Epithelial cell of proximal tubule (primary cell): ENCODE data around the gene ARSI. TPM values are rescaled to one million over a fixed set of nuclear protein-coding genes. Genes with fewer than 3 reads are reported as not detected.

Experiments
- DNase-seq: peaks from one replicate; pipeline ENCODE4 v3.0.0-alpha.2; 2011; ENCODE audit warnings: low read depth
- H3K4me3 ChIP-seq: 2 replicates; pipeline ENCODE4 v1.5.1; 2011; ENCODE audit warnings: low read depth, mild to moderate bottlenecking, low read length
- CTCF ChIP-seq: conservative IDR thresholded peaks from 2 replicates; pipeline ENCODE4 v1.5.1; 2012; ENCODE audit warnings: low read depth, mild to moderate bottlenecking, low read length
- total RNA-seq: library from RNA; depleted of rRNA; stranded (reverse); fragments of >200 nt; gene quantifications from 2 replicates; pipeline ENCODE4 v1.2.3, GENCODE V29; 2015

ARSI gene
- total RNA-seq, 1 donor from 2014 or later, result 5.7 TPM

GRCh38 chr5:150345716-150346115 is 43.0 kb upstream of the ARSI start:
- H3K4me3 ChIP-seq, result no peak overlapping the region
- no peak for TF ChIP-seq CTCF
- no peak for DNase-seq

GRCh38 chr5:150343994-150344631 is 41.4 kb upstream of the ARSI start:
- no peak overlapping the region for H3K4me3 ChIP-seq
- no peak for TF ChIP-seq CTCF
- no peak for DNase-seq

- no peak for DNase-seq
- no peak overlapping the region for H3K4me3 ChIP-seq
- TF ChIP-seq CTCF, result no peak
These were observed 39.9 kb upstream of the ARSI start for GRCh38 chr5:150342583-150342982.

- DNase-seq, result no peak
- H3K4me3 ChIP-seq, result no peak overlapping the region
- TF ChIP-seq CTCF, result no peak
These were observed 39.3 kb upstream of the ARSI start for GRCh38 chr5:150341989-150342388.

- DNase-seq, result no peak
- H3K4me3 ChIP-seq, result no peak overlapping the region
- TF ChIP-seq CTCF, result no peak
These were observed 38.6 kb upstream of the ARSI start for GRCh38 chr5:150341331-150341730.

- no peak for TF ChIP-seq CTCF
These were observed 38.0 kb upstream of the ARSI start for GRCh38 chr5:150340614-150341255.

GRCh38 chr5:150339841-150340240 is 37.1 kb upstream of the ARSI start:
- no peak for TF ChIP-seq CTCF
- DNase-seq, result no peak
- H3K4me3 ChIP-seq, result no peak overlapping the region

More at GRCh38 chr5:150340614-150341255, 38.0 kb upstream of the ARSI start:
- no peak overlapping the region for H3K4me3 ChIP-seq
- no peak for DNase-seq
